HepG2 (cell line): Measurements from ENCODE around the gene ABCA2. TPM values are rescaled to one million over a fixed set of nuclear protein-coding genes. Genes with fewer than 3 reads are reported as not detected.

Experiments
- ATAC-seq: fragments of 200-7000 bp; cut with Tn5 transposase; 3 replicates; pipeline ENCODE4 v1.9.1; 2020; ENCODE audit warnings: mild to moderate bottlenecking, moderate library complexity
- BruUV-seq: library from RNA; stranded (reverse); fragments of 400-500 nt; replicated peaks from 2 replicates; lab custom pipeline; 2021; lab: Mats Ljungman, UMichigan
- CTCF ChIA-PET: fragments of 300-600 bp; formaldehyde crosslinking; extraction: SDS; loops from one replicate; lab custom pipeline; 2021; ENCODE audit warnings: low total read pairs, inconsistent platforms, low intra/inter-chr PET ratio; lab: Yijun Ruan, JAX
- POLR2A ChIA-PET: fragments of 350-600 bp; sonication (Branson Sonifier 250); formaldehyde crosslinking; loops from one replicate; lab custom pipeline; 2020; ENCODE audit warnings: antibody characterized with exemption, inconsistent platforms; lab: Yijun Ruan, JAX
- DNase-seq: peaks from one replicate; pipeline ENCODE4 v3.0.0-alpha.2; 2015; ENCODE audit warnings: low spot score
- FAIRE-seq: peaks from 3 replicates; lab custom pipeline; 2011; peaks lifted over from hg19 to GRCh38; lab: Jason Lieb, UNC
- H2AFZ ChIP-seq: one replicate; pipeline ENCODE4 v1.6.1; 2011; ENCODE audit warnings: low read length, inconsistent platforms
- H3K27ac ChIP-seq: fragments of 300-600 bp; 3 replicates; pipeline ENCODE4 v1.8.0; 2011; ENCODE audit warnings: mixed run types, mild to moderate bottlenecking, mixed read lengths, low read length, inconsistent platforms; ENCODE audit not compliant: insufficient read depth; ENCODE audit errors: extremely low read length
- H3K27me3 ChIP-seq, 2 experiments: fragments of 200-600 bp in 1 of 2; 2 replicates in 1 of 2; 3 replicates in 1 of 2; pipeline versions ENCODE4 v1.6.0 to v1.8.0; 2011; ENCODE audit warnings: low read length in 2 of 2, mild to moderate bottlenecking in 2 of 2, moderate library complexity in 2 of 2, inconsistent platforms in 1 of 2; ENCODE audit not compliant: insufficient read depth in 2 of 2, control insufficient read depth in 1 of 2
- H3K36me3 ChIP-seq, 2 experiments: fragments of 200-600 bp in 1 of 2; replicated peaks in 1 of 2; 2 replicates in 1 of 2; 3 replicates in 1 of 2; pipeline versions ENCODE4 v1.5.1 to v1.8.0; 2011; ENCODE audit warnings: low read length in 2 of 2, inconsistent platforms in 1 of 2; ENCODE audit not compliant: insufficient read depth in 2 of 2, control insufficient read depth in 1 of 2
- H3K4me1 ChIP-seq: 2 replicates; pipeline ENCODE4 v1.5.1; 2012; ENCODE audit warnings: low read length, inconsistent platforms; ENCODE audit not compliant: insufficient read depth
- H3K4me2 ChIP-seq: 2 replicates; pipeline ENCODE4 v1.6.0; 2011; ENCODE audit warnings: low read depth, low read length, inconsistent platforms
- H3K4me3 ChIP-seq, 3 experiments: fragments of 200-600 bp in 1 of 3; sonication (generic), shearing (Covaris generic) in 1 of 3; replicated peaks in 1 of 3; 2 replicates each; pipeline ENCODE4 v1.5.1; 2011 to 2016; ENCODE audit warnings: low read length in 3 of 3, inconsistent platforms in 2 of 3, low read depth in 2 of 3, mild to moderate bottlenecking in 2 of 3, control low read depth in 1 of 3, mixed read lengths in 1 of 3; ENCODE audit not compliant: insufficient read depth in 1 of 3
- H3K79me2 ChIP-seq: one replicate; pipeline ENCODE4 v1.6.1; 2011; ENCODE audit warnings: low read length, inconsistent platforms; ENCODE audit not compliant: insufficient read depth
- H3K9ac ChIP-seq: 2 replicates; pipeline ENCODE4 v1.6.0; 2011; ENCODE audit warnings: mild to moderate bottlenecking, low read depth, low read length, inconsistent platforms; ENCODE audit not compliant: insufficient read depth
- H3K9me3 ChIP-seq: 2 replicates; pipeline ENCODE4 v1.5.1; 2012; ENCODE audit warnings: mild to moderate bottlenecking, low read length
- H4K20me1 ChIP-seq: 2 replicates; pipeline ENCODE4 v1.6.0; 2011; ENCODE audit warnings: inconsistent platforms, mild to moderate bottlenecking, low read length, moderate library complexity; ENCODE audit not compliant: insufficient read depth
- AGO2 ChIP-seq: fragments of 200-400 bp; formaldehyde crosslinking; optimal IDR thresholded peaks from 2 replicates; pipeline ENCODE3; 2017; ENCODE audit warnings: mild to moderate bottlenecking, low read depth, low read length, moderate library complexity
- ARHGAP35 ChIP-seq: sonication (generic); formaldehyde crosslinking; IDR thresholded peaks from 2 replicates; pipeline ENCODE4 v1.9.0; 2022; ENCODE audit warnings: mild to moderate bottlenecking, inconsistent platforms, moderate library complexity, missing genetic modification reagents, borderline replicate concordance
- ARNTL ChIP-seq: sonication (generic); formaldehyde crosslinking; IDR thresholded peaks from 2 replicates; pipeline ENCODE4 v1.4.0; 2020; ENCODE audit warnings: mild to moderate bottlenecking, missing genetic modification reagents
- MBNL3 ChIP-seq: fragments of 250-450 bp; sonication (Bioruptor Pico); conservative IDR thresholded peaks from 2 replicates; pipeline ENCODE4 v1.8.0; 2022; ENCODE audit warnings: mild to moderate bottlenecking, inconsistent platforms
- NR2F2 ChIP-seq: IDR thresholded peaks from 2 replicates; pipeline ENCODE4 v1.6.1; 2012; ENCODE audit warnings: low read depth, inconsistent platforms, borderline replicate concordance
- SALL2 ChIP-seq: sonication (generic); formaldehyde crosslinking; IDR thresholded peaks from 2 replicates; pipeline ENCODE4 v1.8.1; 2023; ENCODE audit warnings: mild to moderate bottlenecking, missing genetic modification reagents, inconsistent platforms
- SUZ12 ChIP-seq: fragments of 150-350 bp; IDR thresholded peaks from 2 replicates; pipeline ENCODE4 v1.6.1; 2014; ENCODE audit warnings: low read depth, low read length
- TFAP4 ChIP-seq: sonication (generic); IDR thresholded peaks from 2 replicates; pipeline ENCODE4 v1.6.1; 2016; ENCODE audit warnings: low read depth, borderline replicate concordance
- UBTF ChIP-seq: sonication (generic); formaldehyde crosslinking; IDR thresholded peaks from 2 replicates; pipeline ENCODE4 v1.4.0; 2020; ENCODE audit warnings: mild to moderate bottlenecking, missing genetic modification reagents
- ZBTB38 ChIP-seq: sonication (generic); formaldehyde crosslinking; IDR thresholded peaks from 2 replicates; pipeline ENCODE4 v1.5.1; 2020; ENCODE audit warnings: mild to moderate bottlenecking, missing genetic modification reagents
- ZFP82 ChIP-seq: sonication (generic); formaldehyde crosslinking; IDR thresholded peaks from 2 replicates; pipeline ENCODE4 v1.5.1; 2020; ENCODE audit warnings: mild to moderate bottlenecking, missing genetic modification reagents, borderline replicate concordance
- ZSCAN31 ChIP-seq: sonication (generic); formaldehyde crosslinking; IDR thresholded peaks from 2 replicates; pipeline ENCODE4 v1.5.0; 2020; ENCODE audit warnings: low read depth, mild to moderate bottlenecking, missing genetic modification reagents
- ZXDC ChIP-seq: sonication (generic); formaldehyde crosslinking; IDR thresholded peaks from 2 replicates; pipeline ENCODE4 v1.5.0; 2020; ENCODE audit warnings: mild to moderate bottlenecking, missing genetic modification reagents
- WGBS: methylation state at CpG from one replicate; pipeline ENCODE4 v1.1.6; 2017; ENCODE audit warnings: low lambda C conversion rate; 5-methylcytosine and 5-hydroxymethylcytosine counted together
- in situ Hi-C: cut with HindIII; loops from 2 replicates; pipeline ENCODE4 v1.10.0; 2017; ENCODE audit warnings: low pct_unique_long_range_greater_than_20kb; ENCODE audit not compliant: extremely low pct_ligation_motif_present
- intact Hi-C: fragments of 100-400 bp; cut with micrococcal nuclease; formaldehyde crosslinking; loops from one replicate; pipeline ENCODE4 v1.10.0; 2022; ENCODE audit not compliant: unreplicated experiment
- polyA plus RNA-seq, 8 experiments: library from polyadenylated mRNA; depleted of rRNA in 3 of 8; stranded (reverse) in 7 of 8; unstranded in 1 of 8; fragments of >200 nt; fragmentation: Illumina TruSeq in 4 of 8; extraction: Trizol in 4 of 8; gene quantifications; 2 replicates each; pipeline versions ENCODE4 v1.2.1 to v1.2.3, GENCODE V29; 2011 to 2016; ENCODE audit warnings: low read depth in 4 of 8, missing spikeins in 1 of 8, mixed read lengths in 1 of 8; ENCODE audit not compliant: insufficient read depth in 1 of 8
- total RNA-seq, 5 experiments: library from RNA; depleted of rRNA; stranded (reverse); fragments of >200 nt; fragmentation: Illumina TruSeq; extraction: Trizol; gene quantifications; 2 replicates each; pipeline ENCODE4 v1.2.3, GENCODE V29; 2016; ENCODE audit warnings: low read depth in 1 of 5

Gene ABCA2
- total and polyA plus RNA-seq, 2 of the 13 experiments (the other 11 are each of a cell fraction or from before 2014, with no cell fraction given) = 2.9 to 19.2 TPM

DNA sequence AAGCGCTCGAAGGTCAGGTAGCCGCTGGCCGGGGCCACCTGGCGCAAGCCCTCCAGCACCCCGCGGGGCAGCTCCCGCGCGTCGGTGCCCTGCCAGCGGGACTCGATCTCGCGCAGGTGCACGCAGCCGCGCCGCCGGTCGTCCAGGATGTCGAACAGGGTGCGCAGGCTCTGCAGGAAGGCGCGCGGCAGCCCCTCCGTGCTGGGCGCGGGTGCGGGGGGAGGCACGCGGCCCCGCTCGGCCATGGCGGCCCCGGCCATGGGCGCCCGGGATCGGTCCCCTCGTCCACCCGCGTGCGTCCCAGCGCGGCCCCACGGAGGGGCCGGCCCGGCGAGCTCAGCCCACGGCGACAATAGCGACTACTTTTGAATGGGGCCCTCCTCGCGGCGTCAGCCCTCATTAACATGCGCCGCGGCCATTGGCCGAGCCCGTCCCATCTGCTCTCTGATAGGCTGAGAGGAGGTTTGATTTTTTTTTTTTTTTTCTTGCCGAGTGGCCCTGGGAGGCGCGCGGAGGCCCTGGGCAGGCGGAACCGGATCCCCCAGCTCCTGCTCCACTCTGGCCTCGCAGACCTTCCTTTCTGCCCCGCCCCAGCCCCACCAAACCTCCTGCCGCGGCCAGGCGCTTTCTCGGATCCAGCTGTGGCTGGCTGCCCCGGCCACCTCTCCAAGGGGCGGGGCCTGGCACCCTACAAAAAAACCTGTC, 42.3 kb upstream of the ABCA2 start, which contains the start of gene SAPCD2 (continued):
- peak; percentile 58; the same call in 1 of the 2 replicates for TF ChIP-seq TFAP4
- TF ChIP-seq ARNTL (CRISPR knock-in tag) = peak; percentile 35; the same call in 1 of the 2 replicates

GRCh38 chr9:137069508-137070091, 41.6 kb upstream of the ABCA2 start:
- POLR2A ChIA-PET = interaction anchor here (0.8 to 6.0 kb wide), 9 partner anchors 11 to 184 kb away, joined by 3 to 105 read pairs (median 4); partner anchors contain the start of genes ENTPD2, MAN1B1 and TRAF2
- 0 out of 3 replicates have a peak, but pooled peaks have one; percentile 4 for ATAC-seq
- peak overlapping the region; percentile 67 for H3K9ac ChIP-seq
- no TSS peak for BruUV-seq
- peak overlapping the region; percentile 96 for H3K4me2 ChIP-seq
- H2AFZ ChIP-seq = no peak overlapping the region
- H3K4me3 ChIP-seq = peak overlapping the region; percentile 58 to 88 (median 74)
- WGBS = no CpG with 5 or more reads among the region's 52 CpGs
- H3K9me3 ChIP-seq = no peaks in the 10 kb centered on the region
- no peak for DNase-seq
- peaks cover 7% of the 10 kb centered on the region; the same call in 1 of the 2 replicates for H4K20me1 ChIP-seq
- FAIRE-seq = no peak
- intact Hi-C loops = no loop called here
- CTCF ChIA-PET = no interaction called here
- H3K36me3 ChIP-seq = peaks cover 3 to 12% of the 10 kb centered on the region in 2 experiments; a peak in 2 of 5 replicates
- no peak overlapping the region for H3K27ac ChIP-seq
- H3K79me2 ChIP-seq = peaks cover 13% of the 10 kb centered on the region
- H3K4me1 ChIP-seq = peaks cover 50% of the 10 kb centered on the region
- no peaks in the 10 kb centered on the region; a peak in 1 of 5 replicates for H3K27me3 ChIP-seq
- in situ Hi-C loops = no loop called here
- TF ChIP-seq SUZ12 = no peak
- no peak for TF ChIP-seq ARHGAP35 (CRISPR knock-in tag)
- 0 out of 2 replicates have a peak, but pooled peaks have one; percentile 55 for TF ChIP-seq ZFP82 (CRISPR knock-in tag)
- TF ChIP-seq SALL2 (CRISPR knock-in tag) = no peak
- no peak for TF ChIP-seq MBNL3 (CRISPR knock-in tag)
- TF ChIP-seq ZBTB38 = no peak
- peak; percentile 52; the same call in 1 of the 2 replicates for TF ChIP-seq UBTF (CRISPR knock-in tag)
- TF ChIP-seq ZXDC (CRISPR knock-in tag) = no peak
- TF ChIP-seq ZSCAN31 (CRISPR knock-in tag) = peak; percentile 22; the same call in 1 of the 2 replicates
- no peak for TF ChIP-seq NR2F2
- TF ChIP-seq AGO2 = peak; percentile 18
